A549 treated with DMSO at 1 μM for 4 hours (cell line): ENCODE data around the gene SPRR2A. TPM values are rescaled to one million over a fixed set of nuclear protein-coding genes. Genes with fewer than 3 reads are reported as not detected.

ENCODE experiments used
- total RNA-seq: library from RNA; stranded (reverse); fragments of 200-300 nt; extraction: Qiagen RNA extraction; gene quantifications from 5 replicates; pipeline ENCODE4 v1.2.3, GENCODE V29; 2022; ENCODE audit warnings: low read depth

SPRR2A gene
- total RNA-seq: not detected in 5 replicates

GRCh38 chr1:153057375-153057774 lies at the start of gene SPRR2A:
TSS of gene SPRR2A (minus strand) at chr1:153057512. CDS start at chr1:153056735, 777 bp downstream.

DNA sequence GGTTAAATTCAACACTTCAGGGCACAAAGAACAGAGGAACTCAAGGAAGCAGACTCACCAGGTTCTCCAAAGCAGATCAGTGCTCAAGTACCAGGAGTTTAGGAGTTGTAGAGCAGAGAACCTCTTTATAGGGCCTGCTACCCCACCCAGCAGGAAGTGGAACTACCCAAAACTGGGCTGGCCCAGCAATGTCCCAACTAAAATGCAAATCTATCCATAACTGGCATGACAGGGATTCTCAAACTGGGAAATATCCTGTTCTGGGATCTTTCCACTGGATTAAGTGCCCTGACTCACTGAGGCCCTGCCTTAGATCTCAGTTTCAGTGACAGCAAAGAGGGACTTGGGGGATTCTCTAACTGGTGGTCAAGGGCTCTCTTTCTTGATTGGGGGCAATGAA lies 37.1 kb upstream of the SPRR2A start, which contains the start of gene SPRR2E:
SPRR2E (minus strand) TSS at position 101 of the 400 bp plus-strand sequence. CDS start 775 bp downstream, outside the sequence.

DNA sequence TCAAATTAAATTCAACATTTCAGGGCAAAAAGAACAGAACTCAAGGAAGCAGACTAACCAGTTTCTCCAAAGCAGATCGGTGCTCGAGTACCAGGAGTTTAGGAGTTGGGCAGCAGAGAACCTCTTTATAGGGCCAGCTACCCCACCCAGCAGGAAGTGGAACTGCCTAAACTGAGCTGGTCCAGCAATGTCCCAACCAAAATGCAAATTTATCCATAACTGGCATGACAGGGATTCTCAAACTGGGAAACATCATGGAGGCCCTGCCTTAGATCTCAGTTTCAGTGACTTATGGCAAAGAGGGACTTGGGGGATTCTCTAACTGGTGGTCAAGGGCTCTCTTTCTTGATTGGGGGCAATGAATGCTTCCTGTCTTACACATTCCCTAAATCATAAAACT lies 14.2 kb upstream of the SPRR2A start, which contains the start of gene SPRR2B:
SPRR2B (minus strand) TSS at position 101 of the 400 bp plus-strand sequence. CDS start 772 bp downstream, outside the sequence.

GRCh38 chr1:153040950-153041631 lies 16.2 kb downstream of the SPRR2A start, which contains the start of gene SPRR2D:
TSS of gene SPRR2D (minus strand) at chr1:153041120. CDS start at chr1:153040346, 774 bp downstream.

DNA sequence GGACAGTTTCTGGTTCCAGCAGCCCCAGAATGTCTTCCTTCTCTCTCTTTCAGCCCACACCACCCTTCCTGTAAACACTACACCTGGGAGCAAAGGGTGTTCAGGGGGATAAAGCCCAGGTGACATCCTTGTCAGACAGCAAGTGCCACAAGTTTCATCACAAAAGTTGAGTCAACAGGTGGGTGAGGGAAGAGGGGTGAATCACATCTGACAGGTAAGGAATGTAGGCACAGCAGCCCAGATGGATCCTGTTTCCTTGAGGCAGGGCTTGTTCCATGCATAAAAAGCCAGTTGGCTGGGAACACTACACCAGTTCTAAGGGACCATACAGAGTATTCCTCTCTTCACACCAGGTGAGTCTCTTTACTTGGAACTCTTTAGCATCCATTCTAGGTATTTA lies 26.4 kb downstream of the SPRR2A start, which contains the start of gene SPRR1B:
SPRR1B (plus strand) TSS at position 309 of the 400 bp plus-strand sequence. CDS start 1,143 bp downstream, outside the sequence.

Other genes with a start within 250 kb of the SPRR2A start
- gene LCE1B, start 245.5 kb downstream of the SPRR2A start, total RNA-seq: not detected in 5 replicates
- gene LCE1A, start 230.0 kb downstream of the SPRR2A start, total RNA-seq: not detected in 5 replicates
- not detected in 5 replicates for gene LCE6A, start 214.7 kb downstream of the SPRR2A start, total RNA-seq
- not detected in 5 replicates for gene LCE7A, start 197.5 kb downstream of the SPRR2A start, total RNA-seq
- not detected in 5 replicates for gene SMCP, start 179.2 kb downstream of the SPRR2A start, total RNA-seq
- 0.04 to 0.07 TPM in 2 of 5 replicates, not detected in the others for gene IVL, start 149.0 kb downstream of the SPRR2A start, total RNA-seq
- not detected in 5 replicates for gene SPRR5, start 110.3 kb downstream of the SPRR2A start, total RNA-seq
- not detected in 5 replicates for gene SPRR4, start 86.9 kb downstream of the SPRR2A start, total RNA-seq
- not detected in 5 replicates for gene SPRR1A, start 73.4 kb downstream of the SPRR2A start, total RNA-seq
- gene SPRR3, start 55.8 kb downstream of the SPRR2A start, total RNA-seq: not detected in 5 replicates
- gene SPRR1B, start 26.3 kb downstream of the SPRR2A start, total RNA-seq: not detected in 5 replicates
- not detected in 5 replicates for gene SPRR2D, start 16.4 kb downstream of the SPRR2A start, total RNA-seq
- not detected in 5 replicates for gene SPRR2B, start 14.1 kb upstream of the SPRR2A start, total RNA-seq
- gene SPRR2E, start 37.0 kb upstream of the SPRR2A start, total RNA-seq: not detected in 5 replicates
- gene SPRR2F, start 56.0 kb upstream of the SPRR2A start, total RNA-seq: not detected in 5 replicates
- gene SPRR2G, start 93.4 kb upstream of the SPRR2A start, total RNA-seq: not detected in 5 replicates
- gene LELP1, start 145.9 kb upstream of the SPRR2A start, total RNA-seq: not detected in 5 replicates
- gene PRR9, start 160.1 kb upstream of the SPRR2A start, total RNA-seq: not detected in 5 replicates
- gene LORICRIN, start 202.2 kb upstream of the SPRR2A start, total RNA-seq: not detected in 5 replicates